ENCODE results near the gene SPAM1. TPM values are rescaled to one million over a fixed set of nuclear protein-coding genes. Genes with fewer than 3 reads are reported as not detected.
A peak's percentile ranks its signal among the peaks of the same experiment; 100 is the strongest.
"Not testable (repeated sequence)": the region's sequence is repeated elsewhere in the genome, so short reads cannot be mapped to it uniquely, and the experiment has no call there.

Gene SPAM1
- total RNA-seq, 1 donor from 2014 or later = not detected

- DNase-seq (ENCODE audit: low read depth) = no peak
Observed at GRCh38 chr7:123958186-123958703, 33.2 kb downstream of the SPAM1 start.

DNA sequence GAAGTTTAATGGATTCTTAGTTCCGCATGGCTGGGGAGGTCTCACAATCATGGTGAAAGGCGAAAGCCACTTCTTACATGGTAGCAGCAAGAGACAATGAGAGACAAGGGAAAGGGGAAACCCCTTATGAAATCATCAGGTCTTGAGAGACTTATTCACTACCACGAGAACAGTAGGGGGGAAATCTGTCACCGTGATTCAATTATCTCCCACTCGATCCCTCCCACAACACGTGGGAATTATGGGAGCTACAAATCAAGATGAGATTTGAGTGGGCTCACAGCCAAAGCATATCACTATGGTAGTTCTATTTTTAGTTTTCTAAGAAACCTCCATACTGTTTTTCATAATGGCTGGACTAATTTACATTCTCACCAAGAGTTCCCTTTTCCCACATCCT, 36.7 kb downstream of the SPAM1 start:
- DNase-seq (ENCODE audit: low read depth) = peak; percentile 94

- DNase-seq (ENCODE audit: low read depth) = peak; percentile 4
Observed at GRCh38 chr7:123966936-123967335, 41.9 kb downstream of the SPAM1 start.

DNA sequence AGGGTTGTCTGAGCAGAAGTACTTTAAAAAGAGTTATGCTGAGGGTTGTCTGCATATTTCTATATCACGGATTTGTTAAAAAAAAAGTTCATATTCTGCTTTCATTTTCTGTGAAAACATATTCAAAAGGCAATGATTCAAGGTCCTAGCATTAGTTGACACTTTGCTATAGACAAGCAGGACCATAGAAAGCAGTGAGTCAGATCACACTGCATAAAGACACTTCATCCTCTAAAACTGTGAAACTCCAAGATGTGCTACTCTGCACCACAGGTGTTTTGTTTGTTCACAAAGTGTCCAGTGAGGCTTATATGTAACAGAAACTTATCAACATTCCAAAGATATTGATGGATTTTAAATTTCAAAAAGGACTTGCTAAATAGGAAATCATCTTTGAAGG, 47.0 kb downstream of the SPAM1 start:
- DNase-seq (ENCODE audit: low read depth) = no peak

DNA sequence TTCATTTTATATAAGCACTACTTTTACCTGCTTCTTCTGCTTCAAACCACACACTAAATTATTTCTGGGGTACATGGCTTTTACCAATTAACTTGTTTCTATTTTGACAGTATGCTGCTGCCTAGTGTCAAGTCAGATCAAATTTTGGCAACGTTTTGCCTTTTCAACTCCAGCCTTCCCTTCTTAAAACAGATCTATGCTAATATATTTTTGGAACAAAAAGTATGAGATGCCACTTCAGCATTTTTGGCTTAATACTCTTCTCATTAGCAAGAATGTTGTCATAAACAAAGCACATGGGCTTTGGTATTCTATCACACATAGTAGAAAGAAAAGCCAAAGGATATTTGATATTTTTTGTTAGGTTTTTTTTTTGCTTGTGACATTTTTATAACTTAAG, 47.8 kb downstream of the SPAM1 start:
- DNase-seq (ENCODE audit: low read depth) = no peak

DNA sequence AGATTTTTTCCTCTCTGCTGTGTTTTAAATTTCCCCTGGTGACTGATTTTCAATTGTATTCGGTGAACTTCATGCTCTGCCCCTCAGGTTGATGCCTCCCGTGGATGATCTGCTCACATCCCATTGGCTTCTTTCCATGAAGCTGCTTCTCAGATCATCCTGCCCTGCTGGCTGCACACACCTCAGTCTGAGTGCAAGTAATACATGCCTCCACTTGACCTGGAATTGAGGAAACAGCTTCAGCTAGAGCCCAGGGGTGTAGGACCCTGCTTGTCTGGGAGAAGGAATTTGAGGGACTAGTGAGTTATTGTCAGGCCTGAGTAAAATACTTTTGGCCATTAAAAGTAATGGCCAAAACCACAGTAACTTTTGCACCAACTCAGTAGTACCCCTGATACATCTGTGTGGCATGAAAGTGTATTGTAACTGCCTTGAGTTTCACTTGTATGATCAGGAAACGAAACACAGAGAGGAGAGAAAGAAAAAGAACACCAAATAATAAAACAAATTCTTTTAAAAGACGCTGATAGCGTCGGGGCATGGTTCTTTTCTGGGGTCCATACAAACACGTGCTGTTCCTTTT, 49.4 kb downstream of the SPAM1 start:
- no peak for DNase-seq (ENCODE audit: low read depth)

DNA sequence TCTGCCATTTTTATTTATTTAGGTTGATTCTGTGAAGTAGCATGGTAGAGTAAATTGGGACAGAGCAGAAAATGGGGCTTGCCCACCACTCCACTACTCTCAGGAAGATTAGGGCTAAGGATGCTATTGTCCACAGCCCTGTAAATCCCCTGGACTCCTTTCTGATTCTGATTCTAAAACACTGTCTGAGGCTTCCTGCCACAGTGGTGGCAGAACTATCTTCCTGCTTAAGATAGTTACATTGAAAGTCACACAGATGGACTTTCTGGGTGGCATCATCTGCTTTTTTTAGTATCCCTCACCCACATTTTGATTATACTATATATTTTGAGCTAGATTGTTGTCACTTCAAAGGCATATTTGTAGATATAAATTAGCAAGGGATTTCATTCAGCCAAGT, 50.0 kb downstream of the SPAM1 start:
- no peak for DNase-seq (ENCODE audit: low read depth)

DNA sequence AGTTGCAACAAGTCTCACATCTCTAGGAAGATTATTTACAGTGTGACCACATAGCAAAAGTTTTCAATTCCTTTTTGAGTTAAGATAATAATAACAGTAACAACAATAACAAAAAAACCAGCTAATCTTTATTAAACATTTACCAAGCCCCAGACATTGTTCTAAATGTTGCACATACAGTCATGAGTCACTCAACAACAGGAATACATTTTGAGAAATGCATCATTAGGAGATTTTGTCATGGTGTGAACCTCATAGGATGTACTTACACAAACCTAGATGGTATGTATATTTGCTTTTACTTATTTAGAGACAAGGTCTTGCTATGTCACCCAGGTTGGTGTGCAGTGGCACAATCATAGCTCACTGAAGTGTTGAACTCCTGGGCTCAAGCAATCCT, 52.0 kb downstream of the SPAM1 start:
- peak; percentile 36 for DNase-seq (ENCODE audit: low read depth)

DNA sequence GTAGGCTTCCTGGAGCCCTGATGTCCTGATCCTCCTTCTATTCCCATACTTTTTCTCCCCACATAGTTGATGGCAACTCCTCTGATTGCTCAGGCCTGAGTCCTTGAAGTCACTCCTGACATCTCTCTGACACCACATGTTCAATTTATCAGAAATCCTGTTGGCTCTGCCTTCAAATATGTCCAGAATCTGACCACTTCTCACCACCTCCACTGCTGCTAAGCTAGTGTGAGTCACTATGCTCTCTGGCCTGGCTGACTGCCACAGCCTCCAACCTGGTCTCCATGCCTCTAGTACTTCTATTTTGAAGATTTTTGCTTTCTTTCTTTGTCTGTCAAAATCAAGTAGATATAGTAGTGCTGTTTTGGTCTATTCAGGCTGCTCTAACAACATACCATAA, 54.8 kb downstream of the SPAM1 start:
- peak; percentile 89 for DNase-seq (ENCODE audit: low read depth)

DNA sequence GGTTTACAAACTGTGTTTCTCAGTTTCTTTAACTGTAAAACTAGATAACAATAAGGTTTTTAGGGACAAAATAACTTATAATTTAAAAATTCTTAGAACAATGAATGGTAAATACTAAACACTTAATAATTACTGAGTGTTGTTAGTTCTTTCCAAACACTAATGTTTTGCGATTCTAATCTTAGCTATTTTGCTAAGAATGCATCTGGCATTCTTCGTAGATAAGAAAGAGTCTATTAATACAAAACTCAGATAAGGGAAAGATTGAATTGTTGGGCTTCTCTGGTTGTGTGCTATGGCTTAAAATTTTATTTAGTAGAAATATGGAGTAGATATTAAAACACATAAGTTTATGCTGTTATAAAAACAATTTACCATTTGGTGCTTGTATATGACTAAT, 62.4 kb downstream of the SPAM1 start:
- no peak for DNase-seq (ENCODE audit: low read depth)

DNA sequence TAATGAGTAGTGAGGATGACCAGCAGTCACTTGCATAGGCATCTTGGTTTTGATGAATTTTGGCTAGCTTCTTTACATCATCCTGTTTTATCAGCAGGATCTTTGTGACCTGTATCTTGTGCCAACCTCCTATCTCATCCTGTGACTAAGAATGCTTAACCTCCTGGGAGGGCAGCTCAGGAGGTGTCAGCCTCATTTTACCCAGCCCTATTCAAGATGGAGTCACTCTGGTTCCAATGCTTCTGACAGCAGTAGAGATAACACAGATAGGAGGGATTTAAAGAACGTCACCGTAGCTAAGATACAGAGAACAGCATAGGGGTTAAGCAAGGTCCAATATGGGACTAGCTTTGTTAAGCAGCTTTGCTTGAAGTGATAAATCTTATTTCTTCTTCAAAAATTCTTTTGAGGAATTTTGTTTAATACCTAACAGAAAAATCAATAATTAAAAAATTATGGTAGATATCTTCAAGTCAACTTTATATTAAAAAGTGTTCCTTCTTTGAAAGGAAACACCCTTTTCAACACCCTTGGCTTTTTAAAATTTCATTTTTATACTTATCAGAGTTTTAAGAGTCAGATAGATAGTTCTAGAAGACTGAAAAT, 68.0 kb downstream of the SPAM1 start:
- DNase-seq (ENCODE audit: low read depth) = no peak

GRCh38 chr7:123993996-123994395, 69.0 kb downstream of the SPAM1 start:
- no peak for DNase-seq (ENCODE audit: low read depth)

- DNase-seq (ENCODE audit: low read depth) = no peak
Observed at GRCh38 chr7:123994449-123994848, 69.4 kb downstream of the SPAM1 start.

DNA sequence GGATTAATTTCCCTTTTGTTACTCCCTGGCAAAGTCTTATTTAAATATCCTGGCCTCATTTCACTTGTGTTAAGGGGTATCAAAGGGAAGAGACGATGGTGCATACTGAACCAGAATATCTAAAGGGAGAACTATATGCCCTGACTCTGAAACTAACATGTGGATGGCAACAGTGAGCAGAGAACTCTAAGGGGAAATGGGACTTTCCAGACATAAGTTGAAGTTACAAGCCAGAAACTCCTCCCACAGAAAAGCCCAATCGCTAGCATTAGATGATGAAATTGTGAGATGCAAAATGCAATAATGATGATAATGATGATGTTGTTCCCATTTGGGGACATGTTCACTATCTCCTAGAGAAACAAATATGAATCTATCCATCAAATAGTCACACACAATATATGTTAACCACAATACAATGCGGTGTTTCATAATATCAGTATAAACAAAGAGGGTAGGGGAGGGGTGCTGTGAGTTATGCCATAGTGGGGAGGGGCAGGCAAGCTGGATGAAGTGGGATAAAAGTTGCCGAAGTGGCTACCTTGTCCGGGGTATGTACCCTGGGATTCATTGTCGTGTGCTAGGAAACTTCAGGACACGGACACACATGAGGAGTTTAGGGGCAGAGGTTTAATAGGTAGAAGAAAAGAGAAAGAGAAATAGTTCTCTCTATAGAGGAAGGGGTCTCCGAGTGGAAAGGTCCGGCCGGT, 70.7 kb downstream of the SPAM1 start:
- no peak for DNase-seq (ENCODE audit: low read depth)

- DNase-seq (ENCODE audit: low read depth) = no peak
Observed at GRCh38 chr7:123996327-123996625, 71.2 kb downstream of the SPAM1 start.

DNA sequence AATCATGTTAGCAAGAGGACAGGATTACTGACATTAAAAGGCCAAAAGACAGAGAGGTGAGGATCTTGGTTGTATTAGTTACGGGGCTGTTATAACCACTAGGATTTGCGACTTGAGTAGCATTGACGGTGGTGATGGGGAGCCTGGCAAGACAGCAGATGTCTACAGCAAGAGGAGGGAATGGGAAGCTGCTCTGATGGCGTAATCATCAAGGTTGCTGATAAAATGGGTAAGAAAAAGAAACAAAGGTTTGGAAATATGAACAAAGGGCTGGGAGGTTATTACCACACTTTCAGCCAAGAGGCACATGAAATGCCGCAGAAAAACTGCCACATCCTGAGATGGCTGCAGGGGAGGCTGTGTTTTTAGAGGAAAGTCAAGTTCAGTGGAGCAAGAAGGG, 73.9 kb downstream of the SPAM1 start:
- DNase-seq (ENCODE audit: low read depth) = no peak

GRCh38 chr7:123999703-124000102, 74.7 kb downstream of the SPAM1 start:
- no peak for DNase-seq (ENCODE audit: low read depth)

DNA sequence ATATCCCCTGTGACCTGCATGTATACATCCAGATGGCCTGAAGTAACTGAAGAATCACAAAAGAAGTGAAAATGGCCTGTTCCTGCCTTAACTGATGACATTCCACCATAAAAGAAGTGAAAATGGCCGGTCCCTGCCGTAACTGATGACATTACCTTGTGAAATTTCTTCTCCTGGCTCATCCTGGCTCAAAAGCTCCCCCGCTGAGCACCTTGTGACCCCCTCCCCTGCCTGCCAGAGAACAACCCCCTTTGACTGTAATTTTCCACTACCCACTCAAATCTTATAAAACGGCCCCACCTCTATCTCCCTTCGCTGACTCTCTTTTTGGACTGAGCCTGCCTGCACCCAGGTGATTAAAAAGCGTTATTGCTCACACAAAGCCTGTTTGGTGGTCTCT, 83.3 kb downstream of the SPAM1 start:
- not testable (repeated sequence) for DNase-seq (ENCODE audit: low read depth)

GRCh38 chr7:124009321-124009720, 84.3 kb downstream of the SPAM1 start:
- DNase-seq (ENCODE audit: low read depth) = no peak

Data from renal cortical epithelial cell (primary cell).